ENCODE measurements around the gene COL4A6. TPM values are rescaled to one million over a fixed set of nuclear protein-coding genes. Genes with fewer than 3 reads are reported as not detected.

The COL4A6 gene
- total and polyA plus RNA-seq, 2 experiments from 2014 or later = 4.0 to 12.9 TPM

GRCh38 chrX:108307132-108308085, 130.8 kb downstream of the COL4A6 start:
- no peak overlapping the region for H3K4me2 ChIP-seq

GRCh38 chrX:108306086-108306485, 132.1 kb downstream of the COL4A6 start:
- Histone ChIP-seq H3K4me3 (no peak overlapping the region), H3K4me1 (ENCODE audit: insufficient read depth) (no peaks in the 10 kb centered on the region), H4K20me1 (ENCODE audit: insufficient read depth, poor library complexity, severe bottlenecking) (no peaks in the 10 kb centered on the region), H2AFZ (no peak overlapping the region), H3K79me2 (no peaks in the 10 kb centered on the region), H3K27ac (no peak overlapping the region), H3K27me3 (no peaks in the 10 kb centered on the region), H3K4me2 (no peak overlapping the region), H3K36me3 (replicated peaks; ENCODE audit: insufficient read depth, low read depth) (no peaks in the 10 kb centered on the region), H3K9me3 (ENCODE audit: low read depth) (no peaks in the 10 kb centered on the region), H3K9me2 (replicated peaks; ENCODE audit: insufficient read depth) (no peaks in the 10 kb centered on the region)
- DNase-seq (ENCODE audit: low spot score) = no peak
- TF ChIP-seq EZH2 (IDR thresholded peaks at IDR 0.05; ENCODE audit: borderline replicate concordance) = no peak
- TF ChIP-seq EZH2phosphoT487 (IDR thresholded peaks at IDR 0.05; ENCODE audit: low read depth, severe bottlenecking, unreplicated experiment) = no peak
- no peak for TF ChIP-seq CTCF (IDR thresholded peaks at IDR 0.05; ENCODE audit: poor library complexity)

More at GRCh38 chrX:108307132-108308085, 130.8 kb downstream of the COL4A6 start:
- WGBS (ENCODE audit: low lambda C conversion rate, missing lambda C conversion rate) = 64% methylated on average over 6 of the region's 6 CpGs
- no peaks in the 10 kb centered on the region for H4K20me1 ChIP-seq (ENCODE audit: insufficient read depth, poor library complexity, severe bottlenecking)
- H3K4me3 ChIP-seq = no peak overlapping the region
- no peaks in the 10 kb centered on the region for H3K27me3 ChIP-seq
- H3K79me2 ChIP-seq = no peaks in the 10 kb centered on the region
- H2AFZ ChIP-seq = no peak overlapping the region
- TF ChIP-seq EZH2phosphoT487 (IDR thresholded peaks at IDR 0.05; ENCODE audit: low read depth, severe bottlenecking, unreplicated experiment) = no peak
- no peak for TF ChIP-seq EZH2 (IDR thresholded peaks at IDR 0.05; ENCODE audit: borderline replicate concordance)
- TF ChIP-seq CTCF (IDR thresholded peaks at IDR 0.05; ENCODE audit: poor library complexity) = no peak
- H3K4me1 ChIP-seq (ENCODE audit: insufficient read depth) = no peaks in the 10 kb centered on the region
- H3K36me3 ChIP-seq (replicated peaks; ENCODE audit: insufficient read depth, low read depth) = no peaks in the 10 kb centered on the region
- H3K9me3 ChIP-seq (ENCODE audit: low read depth) = no peaks in the 10 kb centered on the region
- peak; percentile 19 for DNase-seq (ENCODE audit: low spot score)
- no peaks in the 10 kb centered on the region for H3K9me2 ChIP-seq (replicated peaks; ENCODE audit: insufficient read depth)
- peak overlapping the region; percentile 25 for H3K27ac ChIP-seq

GRCh38 chrX:108304757-108305156, 133.5 kb downstream of the COL4A6 start:
- peaks cover 3% of the 10 kb centered on the region for H3K4me1 ChIP-seq (ENCODE audit: insufficient read depth)

More at GRCh38 chrX:108304757-108305156, 133.5 kb downstream of the COL4A6 start:
- Histone ChIP-seq H4K20me1 (ENCODE audit: insufficient read depth, poor library complexity, severe bottlenecking) (no peaks in the 10 kb centered on the region), H3K27me3 (no peaks in the 10 kb centered on the region), H3K36me3 (replicated peaks; ENCODE audit: insufficient read depth, low read depth) (no peaks in the 10 kb centered on the region), H3K79me2 (no peaks in the 10 kb centered on the region), H3K4me2 (no peak overlapping the region), H2AFZ (no peak overlapping the region), H3K4me3 (no peak overlapping the region), H3K27ac (no peak overlapping the region), H3K9me3 (ENCODE audit: low read depth) (no peaks in the 10 kb centered on the region), H3K9me2 (replicated peaks; ENCODE audit: insufficient read depth) (no peaks in the 10 kb centered on the region)
- TF ChIP-seq CTCF (IDR thresholded peaks at IDR 0.05; ENCODE audit: poor library complexity) (no peak), EZH2 (IDR thresholded peaks at IDR 0.05; ENCODE audit: borderline replicate concordance) (no peak)
- no peak for DNase-seq (ENCODE audit: low spot score)
- WGBS (ENCODE audit: low lambda C conversion rate, missing lambda C conversion rate) = 73% methylated on average over 2 of the region's 2 CpGs

Measured in hepatocyte (in vitro differentiated cells).